Esophagus squamous epithelium (tissue), 4 donors: ENCODE data around the gene CASTOR2.
"Not testable (repeated sequence)": the region's sequence is repeated elsewhere in the genome, so short reads cannot be mapped to it uniquely, and the experiment has no call there.

ENCODE experiments used
- CTCF ChIP-seq, 6 experiments: fragments of 450-650 bp in 4 of 6; fragments of 200-600 bp in 2 of 6; sonication (generic) in 2 of 6; IDR thresholded peaks; one replicate each; pipeline ENCODE4 v1.5.1; 2016 to 2019; ENCODE audit warnings: antibody characterized with exemption in 6 of 6, mild to moderate bottlenecking in 4 of 6, moderate library complexity in 4 of 6
- POLR2A ChIP-seq, 4 donors: fragments of 450-650 bp; IDR thresholded peaks; one replicate each; pipeline ENCODE4 v1.6.1; 2017; ENCODE audit warnings: antibody characterized with exemption in 4 of 4, mild to moderate bottlenecking in 4 of 4, moderate library complexity in 3 of 4

- TF ChIP-seq CTCF, POLR2A (IDR thresholded peaks at IDR 0.05): not testable (repeated sequence)
These were observed 13.0 kb downstream of the CASTOR2 start for GRCh38 chr7:74977523-74977922.
